HEK293 (cell line): ENCODE data around the gene WWC1.

ENCODE experiments used
- CTCF ChIP-seq: fragments of 450-650 bp; formaldehyde crosslinking; IDR thresholded peaks from 2 replicates; pipeline ENCODE4 v1.5.1; 2016; ENCODE audit warnings: missing biosample characterization, missing genetic modification characterization
- MYNN ChIP-seq: fragments of 450-650 bp; formaldehyde crosslinking; IDR thresholded peaks from 2 replicates; pipeline ENCODE4 v1.5.1; 2016; ENCODE audit warnings: missing biosample characterization, missing genetic modification characterization, borderline replicate concordance
- PATZ1 ChIP-seq: fragments of 450-650 bp; formaldehyde crosslinking; IDR thresholded peaks from 2 replicates; pipeline ENCODE4 v1.5.1; 2016; ENCODE audit warnings: missing biosample characterization, missing genetic modification characterization
- REPIN1 ChIP-seq: fragments of 450-650 bp; formaldehyde crosslinking; IDR thresholded peaks from 2 replicates; pipeline ENCODE4 v1.5.1; 2017; ENCODE audit warnings: missing biosample characterization, missing genetic modification characterization, low read depth
- REST ChIP-seq: fragments of 450-650 bp; formaldehyde crosslinking; IDR thresholded peaks from 2 replicates; pipeline ENCODE4 v1.5.1; 2016; ENCODE audit warnings: missing biosample characterization, missing genetic modification characterization
- SALL2 ChIP-seq: fragments of 450-650 bp; formaldehyde crosslinking; IDR thresholded peaks from 2 replicates; pipeline ENCODE4 v1.5.0; 2017; ENCODE audit warnings: missing biosample characterization, mild to moderate bottlenecking, missing genetic modification characterization, borderline replicate concordance
- ZBTB26 ChIP-seq: fragments of 450-650 bp; formaldehyde crosslinking; optimal IDR thresholded peaks from 2 replicates; pipeline ENCODE3; 2016; ENCODE audit warnings: missing biosample characterization, mild to moderate bottlenecking, missing genetic modification characterization
- ZBTB7A ChIP-seq: fragments of 450-650 bp; formaldehyde crosslinking; IDR thresholded peaks from 2 replicates; pipeline ENCODE4 v1.5.1; 2016; ENCODE audit warnings: low read depth, missing biosample characterization, missing genetic modification characterization
- ZEB2 ChIP-seq: fragments of 450-650 bp; formaldehyde crosslinking; IDR thresholded peaks from 2 replicates; pipeline ENCODE4 v1.5.1; 2016; ENCODE audit warnings: missing biosample characterization, missing genetic modification characterization
- ZNF266 ChIP-seq: fragments of 450-650 bp; formaldehyde crosslinking; IDR thresholded peaks from 2 replicates; pipeline ENCODE4 v1.5.1; 2016; ENCODE audit warnings: missing biosample characterization, missing genetic modification characterization, low read depth
- ZNF274 ChIP-seq, 2 experiments: fragments of 200-500 bp in 1 of 2; fragments of 450-650 bp in 1 of 2; sonication (Bioruptor generic) in 1 of 2; formaldehyde crosslinking in 1 of 2; IDR thresholded peaks; 2 replicates each; pipeline versions ENCODE4 v1.5.1 to v1.6.1; 2014 to 2016; ENCODE audit warnings: borderline replicate concordance in 1 of 2, inconsistent platforms in 1 of 2, low read length in 1 of 2, missing biosample characterization in 1 of 2, missing genetic modification characterization in 1 of 2
- ZNF580 ChIP-seq: fragments of 450-650 bp; formaldehyde crosslinking; IDR thresholded peaks from 2 replicates; pipeline ENCODE4 v1.5.1; 2016; ENCODE audit warnings: missing biosample characterization, missing genetic modification characterization
- ZNF704 ChIP-seq: fragments of 450-650 bp; formaldehyde crosslinking; IDR thresholded peaks from 2 replicates; pipeline ENCODE4 v1.5.1; 2016; ENCODE audit warnings: missing biosample characterization, missing genetic modification characterization
- ZNF747 ChIP-seq: fragments of 450-650 bp; formaldehyde crosslinking; IDR thresholded peaks from 2 replicates; pipeline ENCODE4 v1.5.1; 2016; ENCODE audit warnings: missing biosample characterization, missing genetic modification characterization

- TF ChIP-seq ZNF704 (tag by site-specific recombination) (no peak), CTCF (no peak), ZBTB7A (tag by site-specific recombination) (no peak), SALL2 (tag by site-specific recombination) (no peak), ZEB2 (tag by site-specific recombination) (no peak), ZNF266 (tag by site-specific recombination) (no peak), ZNF747 (no peak), PATZ1 (tag by site-specific recombination) (no peak), REST (tag by site-specific recombination) (no peak), MYNN (tag by site-specific recombination) (no peak), ZBTB26 (tag by site-specific recombination) (no peak), ZNF274 (IDR thresholded peaks at IDR 0.05; ENCODE audit: low read length) (no peak), ZNF274 (tag by site-specific recombination; IDR thresholded peaks at IDR 0.05; ENCODE audit: borderline replicate concordance) (no peak), REPIN1 (tag by site-specific recombination) (no peak), ZNF580 (tag by site-specific recombination) (no peak)
Measured at GRCh38 chr5:168434001-168434400, 142.6 kb downstream of the WWC1 start.
